ENCODE data around the gene RGP1. TPM values are rescaled to one million over a fixed set of nuclear protein-coding genes. Genes with fewer than 3 reads are reported as not detected.

RGP1 gene
- polyA plus RNA-seq, 3 donors = 2.3 to 9.0 (median 3.3) TPM

DNA sequence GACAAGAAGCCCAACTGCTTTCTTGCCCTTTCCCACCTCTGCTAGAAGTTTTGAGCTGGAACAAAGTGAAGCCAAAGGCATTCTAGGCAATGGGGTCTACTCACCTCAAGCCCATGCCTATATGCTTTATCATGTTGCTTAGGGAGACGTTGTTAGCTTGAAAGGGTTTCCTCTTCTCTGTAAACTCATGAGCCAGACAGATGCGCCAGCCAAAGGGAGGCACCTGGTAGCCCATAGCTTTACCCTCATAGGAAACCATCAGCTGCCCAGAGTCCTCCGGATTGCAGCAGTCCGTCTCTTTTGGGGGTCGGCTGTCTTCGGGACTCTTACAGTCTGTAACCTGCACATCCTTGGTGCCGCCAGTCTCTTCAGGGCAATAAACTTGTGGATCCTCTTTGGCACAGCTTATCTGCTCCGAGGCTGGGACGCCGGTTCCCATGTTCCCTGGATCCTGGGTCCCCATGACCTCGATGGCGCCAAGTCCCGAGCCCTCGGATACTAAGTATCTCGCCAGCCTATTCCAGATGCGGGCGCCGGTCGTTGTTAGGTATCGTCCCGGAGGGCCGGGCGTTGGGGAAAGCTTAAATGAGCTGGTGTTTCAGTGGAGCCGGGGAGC lies 737 bp upstream of the RGP1 start:
- Histone ChIP-seq H3K9ac (ENCODE audit: insufficient read depth, low read length, poor library complexity, severe bottlenecking) (peak overlapping the region; percentile 83), H3K4me1 (ENCODE audit: control insufficient read depth in 1 of 2, insufficient read depth in 2 of 2, low read length in 2 of 2) (peaks cover 53 to 57% of the 10 kb centered on the region in 2 donors), H4K20me1 (ENCODE audit: insufficient read depth, low read length) (peaks cover 52% of the 10 kb centered on the region), H3K9me3 (replicated peaks in 1 of 2; ENCODE audit: control insufficient read depth in 1 of 2, insufficient read depth in 1 of 2, low read length in 2 of 2) (no peaks in the 10 kb centered on the region), H3K27me3 (ENCODE audit: control insufficient read depth in 2 of 2, insufficient read depth in 2 of 2, low read length in 2 of 2) (no peaks in the 10 kb centered on the region), H3K4me2 (replicated peaks; ENCODE audit: extremely low read depth, low read length, poor library complexity, severe bottlenecking) (peak overlapping the region; percentile 97), H3K27ac (ENCODE audit: low read depth in 1 of 2, low read length in 2 of 2) (peak overlapping the region; percentile 59 to 80), H3K79me2 (ENCODE audit: insufficient read depth, low read length) (peaks cover 52% of the 10 kb centered on the region), H3K36me3 (replicated peaks in 1 of 2; ENCODE audit: control insufficient read depth in 1 of 2, insufficient read depth in 2 of 2, low read length in 2 of 2) (peaks cover 34 to 43% of the 10 kb centered on the region in 2 donors), H3K4me3 (replicated peaks in 1 of 3; ENCODE audit: low read depth in 2 of 3, low read length in 3 of 3) (peak overlapping the region; percentile 86 to 90 (median 89)), H2AFZ (ENCODE audit: insufficient read depth, low read depth, low read length, poor library complexity, severe bottlenecking) (peak overlapping the region; percentile 82)
- no peaks in the 10 kb centered on the region for H3K27me3 Mint-ChIP-seq (ENCODE audit: low read depth in 3 of 3)
- under 1% methylated on average over 23 of the region's 24 CpGs for WGBS (ENCODE audit: insufficient coverage)
- H3K36me3 Mint-ChIP-seq = peaks cover 45 to 62% of the 10 kb centered on the region in 2 donors
- H3K4me3 Mint-ChIP-seq = peak overlapping the region; percentile 91 to 95
- intact Hi-C loops (cut with micrococcal nuclease) = loop anchor here (2.0 to 5.0 kb wide), 2 partner anchors 16 to 141 kb away; partner anchors contain the start of genes CREB3 (in 2 of the 2), TLN1 (in 2 of the 2) and TESK1 (in 1 of the 2)
- no peaks in the 10 kb centered on the region for H3K9me3 Mint-ChIP-seq
- H3K27ac Mint-ChIP-seq = peak overlapping the region; percentile 86 to 95 (median 91)
- no peak for DNase-seq
- H3K4me1 Mint-ChIP-seq = peaks cover 56% of the 10 kb centered on the region
- TF ChIP-seq, protein P1, sequence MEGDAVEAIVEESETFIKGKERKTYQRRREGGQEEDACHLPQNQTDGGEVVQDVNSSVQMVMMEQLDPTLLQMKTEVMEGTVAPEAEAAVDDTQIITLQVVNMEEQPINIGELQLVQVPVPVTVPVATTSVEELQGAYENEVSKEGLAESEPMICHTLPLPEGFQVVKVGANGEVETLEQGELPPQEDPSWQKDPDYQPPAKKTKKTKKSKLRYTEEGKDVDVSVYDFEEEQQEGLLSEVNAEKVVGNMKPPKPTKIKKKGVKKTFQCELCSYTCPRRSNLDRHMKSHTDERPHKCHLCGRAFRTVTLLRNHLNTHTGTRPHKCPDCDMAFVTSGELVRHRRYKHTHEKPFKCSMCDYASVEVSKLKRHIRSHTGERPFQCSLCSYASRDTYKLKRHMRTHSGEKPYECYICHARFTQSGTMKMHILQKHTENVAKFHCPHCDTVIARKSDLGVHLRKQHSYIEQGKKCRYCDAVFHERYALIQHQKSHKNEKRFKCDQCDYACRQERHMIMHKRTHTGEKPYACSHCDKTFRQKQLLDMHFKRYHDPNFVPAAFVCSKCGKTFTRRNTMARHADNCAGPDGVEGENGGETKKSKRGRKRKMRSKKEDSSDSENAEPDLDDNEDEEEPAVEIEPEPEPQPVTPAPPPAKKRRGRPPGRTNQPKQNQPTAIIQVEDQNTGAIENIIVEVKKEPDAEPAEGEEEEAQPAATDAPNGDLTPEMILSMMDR (IDR thresholded peaks at IDR 0.05) = no peak

DNA sequence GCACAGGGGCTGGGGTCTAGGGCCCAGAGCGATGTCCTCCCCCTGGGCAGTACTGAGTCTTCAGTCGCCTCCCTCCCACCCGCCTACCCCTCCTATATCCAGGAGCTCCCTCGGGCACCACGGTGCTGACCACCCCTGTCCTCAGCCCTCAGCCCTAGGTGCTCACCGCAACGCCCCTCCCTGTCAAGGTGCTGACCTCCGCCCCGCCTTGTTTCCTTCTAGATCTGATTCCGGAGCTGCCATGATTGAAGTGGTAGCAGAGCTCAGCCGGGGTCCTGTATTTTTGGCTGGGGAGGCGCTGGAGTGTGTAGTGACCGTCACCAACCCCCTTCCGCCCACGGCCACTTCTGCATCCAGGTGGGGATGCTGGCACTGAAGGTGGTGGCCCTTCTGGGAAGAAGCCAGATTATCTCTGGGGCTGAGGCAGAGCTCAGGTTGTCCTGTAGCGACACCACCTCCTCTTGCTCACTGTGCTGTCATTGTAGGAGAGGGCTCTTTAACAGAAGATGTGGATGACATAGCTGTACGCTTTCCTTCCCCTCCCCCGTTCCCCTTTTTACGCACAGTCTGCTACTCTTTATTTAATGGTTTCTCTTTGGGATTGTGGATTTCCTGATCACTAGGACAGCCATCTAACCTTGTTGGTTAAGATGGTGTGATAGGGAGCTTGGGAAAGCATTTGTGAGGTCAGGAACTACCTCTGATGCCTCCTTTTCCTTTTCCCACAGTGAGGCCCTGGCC lies 598 bp downstream of the RGP1 start:
- H3K9me3 Mint-ChIP-seq = peaks cover 0 to 3% (median 0%) of the 10 kb centered on the region in 7 donors
- peak in 2 of 3 donors; percentile 37 to 44 for DNase-seq
- Histone ChIP-seq H3K79me2 (ENCODE audit: insufficient read depth, low read length) (peaks cover 50% of the 10 kb centered on the region), H4K20me1 (ENCODE audit: insufficient read depth, low read length) (peaks cover 39% of the 10 kb centered on the region), H2AFZ (ENCODE audit: insufficient read depth, low read depth, low read length, poor library complexity, severe bottlenecking) (peak overlapping the region; percentile 82), H3K36me3 (replicated peaks in 1 of 2; ENCODE audit: control insufficient read depth in 1 of 2, insufficient read depth in 2 of 2, low read length in 2 of 2) (peaks cover 38 to 44% of the 10 kb centered on the region in 2 donors), H3K9me3 (replicated peaks in 1 of 2; ENCODE audit: control insufficient read depth in 1 of 2, insufficient read depth in 1 of 2, low read length in 2 of 2) (no peaks in the 10 kb centered on the region), H3K9ac (ENCODE audit: insufficient read depth, low read length, poor library complexity, severe bottlenecking) (peak overlapping the region; percentile 83), H3K27ac (ENCODE audit: low read depth in 1 of 2, low read length in 2 of 2) (peak overlapping the region; percentile 32 to 80), H3K4me2 (replicated peaks; ENCODE audit: extremely low read depth, low read length, poor library complexity, severe bottlenecking) (peak overlapping the region; percentile 97), H3K27me3 (ENCODE audit: control insufficient read depth in 2 of 2, insufficient read depth in 2 of 2, low read length in 2 of 2) (no peaks in the 10 kb centered on the region), H3K4me1 (ENCODE audit: control insufficient read depth in 1 of 2, insufficient read depth in 2 of 2, low read length in 2 of 2) (peaks cover 41 to 43% of the 10 kb centered on the region in 2 donors), H3K4me3 (replicated peaks in 1 of 3; ENCODE audit: low read depth in 2 of 3, low read length in 3 of 3) (peak overlapping the region; percentile 86 to 90 (median 89))
- H3K27ac Mint-ChIP-seq = peak overlapping the region; percentile 72 to 95 (median 87)
- TF ChIP-seq, protein P1 (IDR thresholded peaks at IDR 0.05) = no peak
- intact Hi-C loops (cut with micrococcal nuclease) = loop anchor here (2.0 to 5.0 kb wide), 2 partner anchors 17 to 142 kb away; partner anchors contain the start of genes CREB3 (in 2 of the 2), TLN1 (in 2 of the 2) and TESK1 (in 1 of the 2)
- peaks cover 42% of the 10 kb centered on the region for H3K4me1 Mint-ChIP-seq
- WGBS (ENCODE audit: insufficient coverage) = 0% methylated on average over 5 of the region's 19 CpGs
- H3K4me3 Mint-ChIP-seq = peak overlapping the region; percentile 95
- H3K27me3 Mint-ChIP-seq (ENCODE audit: low read depth in 3 of 3) = peaks cover 0 to 2% (median 0%) of the 10 kb centered on the region in 3 donors
- peaks cover 45 to 60% of the 10 kb centered on the region in 2 donors for H3K36me3 Mint-ChIP-seq

Data from CD14-positive monocyte (primary cell).